Caco-2 (cell line): ENCODE results near the gene ZNF331. TPM values are rescaled to one million over a fixed set of nuclear protein-coding genes. Genes with fewer than 3 reads are reported as not detected.

Experiments
- BruUV-seq: library from RNA; stranded (reverse); fragments of 400-500 nt; replicated peaks from 2 replicates; lab custom pipeline; 2021; lab: Mats Ljungman, UMichigan
- CTCF ChIA-PET: fragments of 300-600 bp; sonication (Branson Sonifier 250); formaldehyde crosslinking; loops from one replicate; lab custom pipeline; 2022; ENCODE audit warnings: antibody characterized with exemption; lab: Charles Lee
- POLR2A ChIA-PET: fragments of 300-600 bp; sonication (Branson Sonifier 250); formaldehyde crosslinking; loops from one replicate; lab custom pipeline; 2022; ENCODE audit warnings: antibody characterized with exemption; lab: Charles Lee
- DNase-seq, 2 experiments: peaks; one replicate each; pipeline versions ENCODE4 v3.0.0 to v3.0.0-alpha.2; 2020 to 2022
- H3K27me3 ChIP-seq: replicated peaks from 2 replicates; pipeline ENCODE4 v1.6.0; 2011; ENCODE audit warnings: low read length; ENCODE audit not compliant: control insufficient read depth, insufficient read depth
- H3K36me3 ChIP-seq: 2 replicates; pipeline ENCODE4 v1.5.1; 2011; ENCODE audit warnings: low read length; ENCODE audit not compliant: control insufficient read depth, insufficient read depth
- H3K4me1 ChIP-seq: fragments of 250-450 bp; sonication (Bioruptor Pico); 2 replicates; pipeline ENCODE4 v1.5.1; 2020; ENCODE audit warnings: mild to moderate bottlenecking
- H3K4me3 ChIP-seq: 2 replicates; pipeline ENCODE4 v1.5.1; 2011; ENCODE audit warnings: low read depth, mild to moderate bottlenecking, control low read depth, low read length
- H3K9me3 ChIP-seq: fragments of 250-450 bp; sonication (Bioruptor Pico); 2 replicates; pipeline ENCODE4 v1.5.1; 2020; ENCODE audit warnings: mild to moderate bottlenecking, moderate library complexity
- H3K27ac Mint-ChIP-seq: one replicate; pipeline ENCODE4 v1.8.0; 2022; ENCODE audit warnings: mixed read lengths; ENCODE audit not compliant: unreplicated experiment
- H3K27me3 Mint-ChIP-seq: one replicate; pipeline ENCODE4 v1.8.0; 2022; ENCODE audit warnings: mixed read lengths; ENCODE audit not compliant: insufficient read depth, unreplicated experiment
- H3K36me3 Mint-ChIP-seq: one replicate; pipeline ENCODE4 v1.8.0; 2022; ENCODE audit warnings: mild to moderate bottlenecking, mixed read lengths; ENCODE audit not compliant: insufficient read depth, unreplicated experiment
- H3K4me1 Mint-ChIP-seq: one replicate; pipeline ENCODE4 v1.8.0; 2022; ENCODE audit warnings: low read depth, mixed read lengths; ENCODE audit not compliant: unreplicated experiment
- H3K4me3 Mint-ChIP-seq: one replicate; pipeline ENCODE4 v1.8.0; 2022; ENCODE audit warnings: mild to moderate bottlenecking, moderate library complexity, mixed read lengths; ENCODE audit not compliant: unreplicated experiment
- H3K9me3 Mint-ChIP-seq: one replicate; pipeline ENCODE4 v1.8.0; 2022; ENCODE audit warnings: mixed read lengths; ENCODE audit not compliant: unreplicated experiment
- intact Hi-C: fragments of 100-400 bp; cut with micrococcal nuclease; formaldehyde crosslinking; loops from one replicate; pipeline ENCODE4 v1.10.0; 2022; ENCODE audit not compliant: unreplicated experiment
- total RNA-seq: library from RNA; stranded (reverse); gene quantifications from 2 replicates; pipeline ENCODE4 v1.2.3, GENCODE V29; 2022
- TF ChIP-seq, protein P1 (sequence below), 2 experiments: fragments of 200-600 bp in 1 of 2; IDR thresholded peaks; 1 replicate in 1 of 2; 2 replicates in 1 of 2; pipeline versions ENCODE4 v1.5.1 to v1.8.0; 2011 to 2022; ENCODE audit warnings: antibody characterized with exemption in 1 of 2, control low read depth in 1 of 2, inconsistent platforms in 1 of 2, low read depth in 1 of 2, low read length in 1 of 2, mild to moderate bottlenecking in 1 of 2, moderate library complexity in 1 of 2; ENCODE audit not compliant: insufficient read depth in 1 of 2, severe bottlenecking in 1 of 2, unreplicated experiment in 1 of 2

ZNF331 gene
- total RNA-seq, 1 experiment from 2014 or later, result 42.2 TPM

DNA sequence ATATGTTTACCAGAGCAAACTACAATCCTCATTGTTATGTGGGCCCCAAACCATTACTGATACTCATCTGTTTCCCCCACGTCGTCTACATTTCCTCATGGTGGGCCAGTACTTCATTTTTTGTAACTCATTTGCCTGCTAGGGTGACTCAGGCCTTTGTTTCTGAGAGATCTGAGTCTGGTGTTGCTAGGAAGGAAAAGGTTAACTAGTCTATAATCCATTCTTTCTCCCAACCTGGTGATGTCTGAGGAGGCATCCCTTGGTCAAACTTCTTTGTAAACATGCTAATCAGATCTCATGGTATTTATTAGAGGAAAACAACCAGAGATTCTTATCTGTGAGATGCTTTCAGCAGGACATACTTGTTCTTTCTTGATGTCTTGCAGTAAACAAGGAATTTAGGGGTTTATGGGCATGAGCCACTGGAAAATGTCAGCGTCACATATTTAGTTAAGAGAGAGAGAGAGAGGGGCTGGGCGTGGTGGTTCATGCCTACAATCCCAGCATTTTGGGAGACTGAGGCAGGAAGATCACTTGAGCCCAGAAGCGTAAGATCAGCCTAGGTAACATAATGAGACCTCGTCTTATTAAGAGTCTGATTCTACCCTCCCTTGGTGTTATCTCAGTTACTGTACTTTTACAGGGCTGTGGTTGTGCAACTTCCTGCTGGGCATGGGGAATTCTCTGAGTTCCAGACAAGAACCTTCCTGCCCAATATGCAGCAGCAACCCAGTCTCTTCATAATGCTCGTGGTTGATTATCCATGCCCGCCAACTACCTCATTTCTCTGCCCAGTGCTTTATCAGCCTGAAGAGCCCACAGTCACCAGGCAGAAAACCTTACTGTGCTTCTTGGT lies 84.2 kb downstream of the ZNF331 start:
- ChIA-PET CTCF (no interaction called here), POLR2A (interaction anchor here (0.6 kb wide), 1 partner anchor 424 kb away, joined by 3 read pairs; no protein-coding TSS in a partner anchor)
- Histone ChIP-seq H3K9me3 (peaks cover 1% of the 10 kb centered on the region), H3K27me3 (no peaks in the 10 kb centered on the region), H3K4me1 (peaks cover 36% of the 10 kb centered on the region), H3K4me3 (no peak overlapping the region), H3K36me3 (no peaks in the 10 kb centered on the region)
- TSS peak; percentile 48 for BruUV-seq
- intact Hi-C loops, result loop anchor here (1.0 to 2.0 kb wide), 2 partner anchors 10 to 37 kb away; no protein-coding TSS in a partner anchor
- H3K4me3 Mint-ChIP-seq, result peak overlapping the region; percentile 3
- H3K36me3 Mint-ChIP-seq, result peaks cover 22% of the 10 kb centered on the region
- DNase-seq, result peak; percentile 65 to 67
- peak overlapping the region; percentile 89 for H3K27ac Mint-ChIP-seq
- H3K27me3 Mint-ChIP-seq, result no peaks in the 10 kb centered on the region
- TF ChIP-seq, protein P1, sequence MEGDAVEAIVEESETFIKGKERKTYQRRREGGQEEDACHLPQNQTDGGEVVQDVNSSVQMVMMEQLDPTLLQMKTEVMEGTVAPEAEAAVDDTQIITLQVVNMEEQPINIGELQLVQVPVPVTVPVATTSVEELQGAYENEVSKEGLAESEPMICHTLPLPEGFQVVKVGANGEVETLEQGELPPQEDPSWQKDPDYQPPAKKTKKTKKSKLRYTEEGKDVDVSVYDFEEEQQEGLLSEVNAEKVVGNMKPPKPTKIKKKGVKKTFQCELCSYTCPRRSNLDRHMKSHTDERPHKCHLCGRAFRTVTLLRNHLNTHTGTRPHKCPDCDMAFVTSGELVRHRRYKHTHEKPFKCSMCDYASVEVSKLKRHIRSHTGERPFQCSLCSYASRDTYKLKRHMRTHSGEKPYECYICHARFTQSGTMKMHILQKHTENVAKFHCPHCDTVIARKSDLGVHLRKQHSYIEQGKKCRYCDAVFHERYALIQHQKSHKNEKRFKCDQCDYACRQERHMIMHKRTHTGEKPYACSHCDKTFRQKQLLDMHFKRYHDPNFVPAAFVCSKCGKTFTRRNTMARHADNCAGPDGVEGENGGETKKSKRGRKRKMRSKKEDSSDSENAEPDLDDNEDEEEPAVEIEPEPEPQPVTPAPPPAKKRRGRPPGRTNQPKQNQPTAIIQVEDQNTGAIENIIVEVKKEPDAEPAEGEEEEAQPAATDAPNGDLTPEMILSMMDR (IDR thresholded peaks at IDR 0.05; ENCODE audit: insufficient read depth in 1 of 2, low read depth in 1 of 2, low read length in 1 of 2, severe bottlenecking in 1 of 2, unreplicated experiment in 1 of 2), result no peak
- peaks cover 9% of the 10 kb centered on the region for H3K9me3 Mint-ChIP-seq
- H3K4me1 Mint-ChIP-seq, result peaks cover 20% of the 10 kb centered on the region

DNA sequence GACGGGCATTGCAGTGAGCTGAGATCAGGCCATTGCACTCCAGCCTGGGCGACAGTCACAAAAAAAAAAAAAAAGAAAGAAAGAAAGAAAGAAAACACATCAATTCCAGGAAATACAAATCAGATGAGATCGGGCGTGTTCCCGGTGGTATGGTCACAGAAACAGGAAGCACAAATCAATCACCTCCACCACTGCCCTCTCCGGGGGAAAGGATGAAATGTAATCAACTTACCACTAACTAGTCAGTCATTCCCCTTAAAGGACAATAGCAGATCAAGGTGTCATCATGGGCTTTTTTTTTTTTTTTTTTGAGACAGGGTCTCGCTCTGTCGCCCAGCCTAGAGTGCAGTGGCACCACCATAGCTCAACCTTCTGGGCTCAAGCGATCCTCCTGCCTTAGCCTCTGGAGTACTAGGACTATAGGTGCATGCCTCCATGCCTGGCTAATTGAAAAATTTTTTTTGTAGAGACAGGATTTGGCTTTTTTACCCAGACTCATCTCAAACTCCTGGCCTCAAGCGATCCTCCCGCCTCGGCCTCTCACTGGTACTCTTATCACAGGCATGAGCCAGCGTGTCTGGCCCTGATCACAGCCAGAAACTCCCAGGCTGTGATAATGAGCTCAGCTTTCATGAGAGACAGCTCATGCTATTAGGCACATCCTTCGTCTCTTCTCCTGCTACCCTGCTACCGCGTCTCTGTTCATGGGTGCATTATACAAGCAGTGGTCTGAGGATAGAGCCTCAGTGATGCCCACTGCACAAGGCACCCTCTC lies 87.0 kb downstream of the ZNF331 start:
- H3K27ac Mint-ChIP-seq, result peak overlapping the region; percentile 59
- intact Hi-C loops, result no loop called here
- Histone ChIP-seq H3K9me3 (no peaks in the 10 kb centered on the region; the same call in none of the 2 replicates), H3K4me3 (no peak overlapping the region), H3K36me3 (no peaks in the 10 kb centered on the region), H3K27me3 (no peaks in the 10 kb centered on the region), H3K4me1 (peaks cover 30% of the 10 kb centered on the region)
- CTCF ChIA-PET, result no interaction called here
- no TSS peak for BruUV-seq
- peak overlapping the region; percentile 2 for H3K4me3 Mint-ChIP-seq
- DNase-seq, result no peak
- H3K9me3 Mint-ChIP-seq, result peaks cover 9% of the 10 kb centered on the region
- peaks cover 22% of the 10 kb centered on the region for H3K36me3 Mint-ChIP-seq
- TF ChIP-seq, protein P1 (IDR thresholded peaks at IDR 0.05; ENCODE audit: insufficient read depth in 1 of 2, low read depth in 1 of 2, low read length in 1 of 2, severe bottlenecking in 1 of 2, unreplicated experiment in 1 of 2), result no peak
- POLR2A ChIA-PET, result no interaction called here
- H3K4me1 Mint-ChIP-seq, result peaks cover 20% of the 10 kb centered on the region
- H3K27me3 Mint-ChIP-seq, result no peaks in the 10 kb centered on the region

- Mint-ChIP-seq H3K9me3 (peaks cover 11% of the 10 kb centered on the region), H3K36me3 (peaks cover 22% of the 10 kb centered on the region), H3K27ac (no peak overlapping the region), H3K27me3 (no peaks in the 10 kb centered on the region), H3K4me3 (no peak overlapping the region), H3K4me1 (peaks cover 9% of the 10 kb centered on the region)
- TF ChIP-seq, protein P1 (IDR thresholded peaks at IDR 0.05; ENCODE audit: insufficient read depth in 1 of 2, low read depth in 1 of 2, low read length in 1 of 2, severe bottlenecking in 1 of 2, unreplicated experiment in 1 of 2), result no peak
- POLR2A ChIA-PET, result no interaction called here
- no peak for DNase-seq
- intact Hi-C loops, result no loop called here
- Histone ChIP-seq H3K4me1 (peaks cover 15% of the 10 kb centered on the region), H3K27me3 (no peaks in the 10 kb centered on the region), H3K36me3 (no peaks in the 10 kb centered on the region), H3K9me3 (no peaks in the 10 kb centered on the region; the same call in none of the 2 replicates), H3K4me3 (no peak overlapping the region)
- no TSS peak for BruUV-seq
- CTCF ChIA-PET, result no interaction called here
Observed at GRCh38 chr19:53626486-53626885, 88.5 kb downstream of the ZNF331 start.
